ENCODE results near the gene MGAT5B.

GRCh38 chr17:76956846-76957540, 88.8 kb downstream of the MGAT5B start:
- TF ChIP-seq, protein P1, sequence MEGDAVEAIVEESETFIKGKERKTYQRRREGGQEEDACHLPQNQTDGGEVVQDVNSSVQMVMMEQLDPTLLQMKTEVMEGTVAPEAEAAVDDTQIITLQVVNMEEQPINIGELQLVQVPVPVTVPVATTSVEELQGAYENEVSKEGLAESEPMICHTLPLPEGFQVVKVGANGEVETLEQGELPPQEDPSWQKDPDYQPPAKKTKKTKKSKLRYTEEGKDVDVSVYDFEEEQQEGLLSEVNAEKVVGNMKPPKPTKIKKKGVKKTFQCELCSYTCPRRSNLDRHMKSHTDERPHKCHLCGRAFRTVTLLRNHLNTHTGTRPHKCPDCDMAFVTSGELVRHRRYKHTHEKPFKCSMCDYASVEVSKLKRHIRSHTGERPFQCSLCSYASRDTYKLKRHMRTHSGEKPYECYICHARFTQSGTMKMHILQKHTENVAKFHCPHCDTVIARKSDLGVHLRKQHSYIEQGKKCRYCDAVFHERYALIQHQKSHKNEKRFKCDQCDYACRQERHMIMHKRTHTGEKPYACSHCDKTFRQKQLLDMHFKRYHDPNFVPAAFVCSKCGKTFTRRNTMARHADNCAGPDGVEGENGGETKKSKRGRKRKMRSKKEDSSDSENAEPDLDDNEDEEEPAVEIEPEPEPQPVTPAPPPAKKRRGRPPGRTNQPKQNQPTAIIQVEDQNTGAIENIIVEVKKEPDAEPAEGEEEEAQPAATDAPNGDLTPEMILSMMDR (IDR thresholded peaks at IDR 0.05 in 8 of 11, conservative IDR thresholded peaks at IDR 0.05 in 3 of 11), result no peak
- TF ChIP-seq POLR2AphosphoS5 (IDR thresholded peaks at IDR 0.05) (no peak), POLR2A (IDR thresholded peaks at IDR 0.05) (no peak)
